Mesothelial cell of epicardium (in vitro differentiated cells): Measurements from ENCODE around the gene GPR146. TPM values are rescaled to one million over a fixed set of nuclear protein-coding genes. Genes with fewer than 3 reads are reported as not detected.

ENCODE experiments used
- DNase-seq, 2 experiments: peaks; one replicate each; pipeline ENCODE4 v3.0.0; 2021; ENCODE audit warnings: low spot score in 2 of 2; ENCODE audit not compliant: unreplicated experiment in 2 of 2
- H3K27ac Mint-ChIP-seq: 2 replicates; pipeline ENCODE4 v1.8.0; 2021; ENCODE audit warnings: mixed read lengths
- H3K27me3 Mint-ChIP-seq: 2 replicates; pipeline ENCODE4 v1.8.0; 2021; ENCODE audit warnings: low read depth, mixed read lengths
- H3K36me3 Mint-ChIP-seq: 2 replicates; pipeline ENCODE4 v1.8.0; 2021; ENCODE audit warnings: mixed read lengths
- H3K4me1 Mint-ChIP-seq: 2 replicates; pipeline ENCODE4 v1.8.0; 2021; ENCODE audit warnings: mixed read lengths
- H3K4me3 Mint-ChIP-seq: 2 replicates; pipeline ENCODE4 v1.8.0; 2021; ENCODE audit warnings: mild to moderate bottlenecking, moderate library complexity, mixed read lengths
- H3K9me3 Mint-ChIP-seq: 2 replicates; pipeline ENCODE4 v1.8.0; 2021; ENCODE audit warnings: mixed read lengths
- CTCF ChIP-seq: fragments of 200-600 bp; sonication (generic); IDR thresholded peaks from one replicate; pipeline ENCODE4 v1.5.0; 2021; ENCODE audit warnings: antibody characterized with exemption; ENCODE audit not compliant: unreplicated experiment
- total RNA-seq: library from RNA; stranded (reverse); gene quantifications from 3 replicates; pipeline ENCODE4 v1.2.1, GENCODE V29; 2021

The GPR146 gene
- total RNA-seq, 1 donor from 2014 or later, result 1.0 TPM

GRCh38 chr7:1055491-1055955 is 11.2 kb downstream of the GPR146 start:
- Mint-ChIP-seq H3K4me3 (no peak overlapping the region), H3K4me1 (peaks cover 6% of the 10 kb centered on the region), H3K36me3 (peaks cover 3% of the 10 kb centered on the region), H3K27me3 (no peaks in the 10 kb centered on the region), H3K9me3 (no peaks in the 10 kb centered on the region), H3K27ac (no peak overlapping the region)
- no peak for DNase-seq
- TF ChIP-seq CTCF, result no peak

DNA sequence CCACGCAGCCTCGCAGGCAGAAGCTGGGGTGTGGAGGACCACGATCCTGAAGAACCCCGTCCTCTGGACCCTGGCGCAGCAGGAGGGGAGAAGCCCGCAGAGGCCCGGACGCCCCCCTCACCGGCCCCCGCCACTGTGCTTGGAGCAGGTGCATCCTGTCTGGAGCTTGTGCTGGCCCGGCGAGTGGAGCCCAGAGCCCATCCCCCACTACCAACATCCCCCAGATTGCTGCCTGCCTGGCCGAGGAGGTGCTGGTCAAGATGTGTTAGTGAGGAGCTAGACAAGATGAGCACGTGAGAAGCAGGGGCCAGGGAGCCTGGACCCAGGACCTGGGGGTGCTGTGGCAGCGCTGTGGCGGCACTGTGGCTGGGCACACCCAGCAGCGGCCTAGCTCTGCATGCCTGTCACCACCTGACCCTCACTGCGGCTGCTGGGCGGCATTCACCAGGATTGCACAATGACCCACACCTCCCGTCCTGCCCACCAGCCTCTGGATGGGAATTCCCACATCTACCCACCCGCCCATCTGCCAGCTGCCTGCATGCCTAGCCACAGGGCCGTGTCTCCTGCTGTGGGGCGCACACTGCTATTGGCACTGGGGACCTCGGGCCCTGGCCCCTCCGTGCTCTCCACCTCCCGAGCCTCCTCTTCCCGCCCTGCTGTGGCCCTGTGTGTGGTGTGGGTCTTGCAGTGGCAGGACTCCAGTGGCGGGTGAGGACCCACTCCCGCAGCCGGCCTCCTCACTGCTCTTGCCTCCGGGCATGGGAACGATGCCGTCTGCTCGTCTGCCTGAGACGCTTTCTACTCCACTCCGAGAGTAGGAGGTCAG is 11.8 kb downstream of the GPR146 start:
- no peak for DNase-seq
- peaks cover 3% of the 10 kb centered on the region for H3K36me3 Mint-ChIP-seq
- H3K9me3 Mint-ChIP-seq, result no peaks in the 10 kb centered on the region
- TF ChIP-seq CTCF, result no peak
- H3K27me3 Mint-ChIP-seq, result no peaks in the 10 kb centered on the region
- peaks cover 7% of the 10 kb centered on the region for H3K4me1 Mint-ChIP-seq
- no peak overlapping the region for H3K4me3 Mint-ChIP-seq
- H3K27ac Mint-ChIP-seq, result no peak overlapping the region

GRCh38 chr7:1056785-1057410 is 12.6 kb downstream of the GPR146 start:
- Mint-ChIP-seq H3K36me3 (peaks cover 3% of the 10 kb centered on the region), H3K4me1 (peaks cover 7% of the 10 kb centered on the region), H3K9me3 (no peaks in the 10 kb centered on the region), H3K27ac (no peak overlapping the region), H3K4me3 (no peak overlapping the region), H3K27me3 (no peaks in the 10 kb centered on the region)
- TF ChIP-seq CTCF, result no peak
- DNase-seq, result no peak

GRCh38 chr7:1057416-1058291 is 13.3 kb downstream of the GPR146 start:
- Mint-ChIP-seq H3K4me1 (peaks cover 7% of the 10 kb centered on the region), H3K27me3 (no peaks in the 10 kb centered on the region), H3K4me3 (no peak overlapping the region), H3K27ac (no peak overlapping the region), H3K9me3 (no peaks in the 10 kb centered on the region), H3K36me3 (peaks cover 3% of the 10 kb centered on the region)
- TF ChIP-seq CTCF, result no peak
- DNase-seq, result no peak

- peaks cover 3% of the 10 kb centered on the region for H3K36me3 Mint-ChIP-seq
These were observed 14.0 kb downstream of the GPR146 start for GRCh38 chr7:1058311-1058710.

More at GRCh38 chr7:1058311-1058710, 14.0 kb downstream of the GPR146 start:
- no peak for TF ChIP-seq CTCF
- no peaks in the 10 kb centered on the region for H3K27me3 Mint-ChIP-seq
- no peak for DNase-seq
- no peak overlapping the region for H3K27ac Mint-ChIP-seq
- H3K4me3 Mint-ChIP-seq, result no peak overlapping the region
- peaks cover 7% of the 10 kb centered on the region for H3K4me1 Mint-ChIP-seq
- no peaks in the 10 kb centered on the region for H3K9me3 Mint-ChIP-seq
